Globus pallidus (tissue), 1 donor: ENCODE results near the gene CD82.

ENCODE experiments used
- DNase-seq: peaks from one replicate; pipeline ENCODE4 v3.0.0-alpha.2; 2015; ENCODE audit warnings: low spot score

The CD82 gene

GRCh38 chr11:44600839-44601383 is 35.4 kb downstream of the CD82 start:
- no peak for DNase-seq

GRCh38 chr11:44601471-44602370 is 36.3 kb downstream of the CD82 start:
- DNase-seq = no peak

DNA sequence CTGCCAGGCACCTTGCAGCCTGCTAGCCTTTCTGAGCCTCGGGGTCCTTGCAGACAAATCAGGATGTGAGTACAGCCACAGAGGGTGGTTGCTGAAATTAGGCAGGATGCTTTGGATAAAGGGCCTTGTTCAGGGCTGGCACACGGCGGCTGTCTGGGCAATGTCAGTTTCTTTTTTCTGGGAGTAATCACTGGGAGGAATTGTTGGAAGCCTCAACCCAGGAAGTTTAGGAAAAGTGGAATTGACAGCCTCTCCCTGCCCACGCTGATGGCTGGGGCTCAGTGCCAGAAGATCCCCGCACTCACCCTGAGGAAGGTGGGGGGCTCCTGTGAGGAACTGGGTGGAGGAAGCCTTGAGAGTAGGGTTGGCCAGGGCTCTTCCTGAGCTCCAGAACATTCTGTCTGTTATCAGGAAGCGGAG is 37.4 kb downstream of the CD82 start:
- no peak for DNase-seq

DNA sequence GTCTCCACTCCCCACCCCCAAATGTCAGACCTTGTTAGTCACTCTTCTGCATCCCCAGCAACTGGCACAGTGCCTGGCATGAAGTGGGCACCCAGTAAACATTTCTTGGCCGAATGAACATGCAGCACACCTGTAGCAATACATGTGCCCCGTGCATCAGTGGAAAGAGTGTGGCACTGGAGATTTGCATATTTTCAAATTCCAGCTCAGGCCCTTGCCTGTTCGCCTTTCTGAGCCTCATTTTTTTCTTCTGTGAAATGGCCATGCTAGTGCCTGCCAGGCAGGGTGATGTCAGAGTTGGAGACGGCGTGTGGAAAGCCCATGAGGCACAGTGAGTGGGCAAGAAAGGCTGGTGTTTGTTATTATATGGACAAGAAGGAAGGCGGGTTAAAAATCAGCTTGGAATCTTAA is 38.7 kb downstream of the CD82 start:
- DNase-seq = no peak

- DNase-seq = no peak
Observed at GRCh38 chr11:44605068-44605708, 39.7 kb downstream of the CD82 start.

GRCh38 chr11:44605965-44606364 is 40.5 kb downstream of the CD82 start:
- no peak for DNase-seq

- no peak for DNase-seq
Observed at GRCh38 chr11:44606472-44606871, 41.0 kb downstream of the CD82 start.

GRCh38 chr11:44607319-44607962 is 42.0 kb downstream of the CD82 start:
- DNase-seq = no peak

DNA sequence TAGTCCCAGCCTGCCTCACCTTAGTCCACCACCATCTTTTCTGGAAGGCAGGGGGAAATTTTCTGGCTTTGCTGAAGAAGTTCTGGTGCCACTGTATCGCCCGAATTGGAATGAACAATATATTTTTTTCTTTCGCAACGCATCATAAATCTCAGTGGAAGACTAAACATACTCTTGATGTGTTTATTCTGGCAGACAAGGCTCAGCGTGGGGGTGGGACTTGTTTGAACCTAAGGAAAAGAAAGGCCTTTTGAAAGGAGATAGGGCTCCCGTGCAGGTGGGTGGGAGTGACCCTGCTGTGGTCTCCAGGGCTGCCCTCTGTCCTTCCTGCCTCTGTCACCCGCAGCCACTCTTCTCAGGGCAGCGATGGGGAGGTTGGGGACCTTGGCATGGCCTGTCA is 42.5 kb downstream of the CD82 start:
- DNase-seq = no peak

GRCh38 chr11:44608651-44608990 is 43.2 kb downstream of the CD82 start:
- DNase-seq = no peak

- no peak for DNase-seq
Observed at GRCh38 chr11:44608991-44609782, 43.7 kb downstream of the CD82 start.

GRCh38 chr11:44609783-44610155 is 44.3 kb downstream of the CD82 start:
- DNase-seq = no peak

DNA sequence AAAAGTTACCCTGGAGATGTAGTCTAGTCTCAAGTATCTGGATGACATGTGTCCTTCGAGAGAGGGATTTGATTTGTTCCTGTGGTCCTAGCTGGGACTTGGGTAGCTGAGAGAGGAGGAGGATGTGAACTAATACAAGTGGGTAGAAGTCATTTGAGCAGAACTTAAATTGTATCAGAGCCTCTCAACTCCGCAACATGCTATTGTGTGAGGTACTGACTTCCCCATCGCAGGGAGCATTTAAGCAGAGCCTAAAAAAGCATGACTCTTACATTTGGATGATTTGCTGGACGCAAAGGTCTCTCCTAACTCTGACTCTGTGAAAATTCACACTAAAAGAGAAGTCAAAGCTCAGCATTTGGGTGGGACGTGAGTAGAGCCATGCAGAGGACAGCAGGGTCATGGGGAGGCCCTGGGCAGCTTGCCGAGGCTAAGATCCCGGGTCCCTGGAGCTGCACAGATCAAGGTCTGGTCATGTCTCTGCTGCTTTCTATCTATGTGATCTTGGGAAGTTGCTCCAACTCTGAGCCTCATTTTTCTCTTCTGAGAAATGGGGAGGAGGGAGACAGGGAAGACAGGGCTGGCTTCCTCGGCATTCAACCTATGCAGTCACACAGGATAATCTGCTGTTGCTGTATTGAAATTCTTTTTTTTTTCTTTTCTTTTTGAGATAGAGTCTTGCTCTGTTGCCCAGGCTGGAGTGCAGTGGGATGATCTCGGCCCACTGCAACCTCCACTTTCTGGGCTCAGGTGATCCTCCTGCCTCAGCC is 44.9 kb downstream of the CD82 start:
- DNase-seq = no peak

- DNase-seq = no peak
Observed at GRCh38 chr11:44611088-44611487, 45.6 kb downstream of the CD82 start.

DNA sequence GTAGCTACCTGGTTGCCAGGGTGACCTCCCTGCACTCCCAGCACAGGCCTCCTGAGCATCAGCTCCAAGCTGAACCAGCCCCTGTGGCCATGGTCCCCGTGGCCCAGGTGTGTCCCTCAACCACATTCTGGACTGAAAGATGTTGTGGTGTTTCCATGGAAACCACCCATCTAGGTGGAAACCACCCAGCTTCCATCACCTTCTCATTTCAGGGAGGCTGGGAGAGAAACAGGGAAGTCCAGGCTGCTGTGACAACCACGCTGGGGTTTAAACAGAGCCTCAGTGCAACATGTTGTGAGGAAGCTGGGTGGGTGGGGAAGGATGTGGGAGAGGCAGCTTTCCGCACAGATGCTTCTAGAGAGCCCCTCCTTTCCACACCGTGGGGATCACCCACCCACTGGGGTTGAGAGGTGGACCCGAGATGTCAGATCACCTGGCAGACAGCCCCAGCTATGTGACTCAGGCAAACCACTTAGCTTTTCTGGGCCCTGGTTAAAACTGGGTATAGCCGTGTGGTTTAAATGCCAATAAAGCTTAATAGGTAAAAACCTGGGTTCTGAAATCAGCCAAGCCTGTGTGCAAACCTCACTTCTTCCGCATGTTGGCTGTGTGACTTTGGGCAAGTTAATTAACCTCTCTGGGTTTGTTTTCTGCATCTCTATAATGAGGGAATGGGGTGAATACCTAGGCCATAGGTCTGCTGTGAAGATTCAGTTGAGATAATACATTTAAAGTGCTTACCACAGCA is 46.4 kb downstream of the CD82 start:
- DNase-seq = no peak

GRCh38 chr11:44613153-44613552 is 47.7 kb downstream of the CD82 start:
- DNase-seq = no peak

DNA sequence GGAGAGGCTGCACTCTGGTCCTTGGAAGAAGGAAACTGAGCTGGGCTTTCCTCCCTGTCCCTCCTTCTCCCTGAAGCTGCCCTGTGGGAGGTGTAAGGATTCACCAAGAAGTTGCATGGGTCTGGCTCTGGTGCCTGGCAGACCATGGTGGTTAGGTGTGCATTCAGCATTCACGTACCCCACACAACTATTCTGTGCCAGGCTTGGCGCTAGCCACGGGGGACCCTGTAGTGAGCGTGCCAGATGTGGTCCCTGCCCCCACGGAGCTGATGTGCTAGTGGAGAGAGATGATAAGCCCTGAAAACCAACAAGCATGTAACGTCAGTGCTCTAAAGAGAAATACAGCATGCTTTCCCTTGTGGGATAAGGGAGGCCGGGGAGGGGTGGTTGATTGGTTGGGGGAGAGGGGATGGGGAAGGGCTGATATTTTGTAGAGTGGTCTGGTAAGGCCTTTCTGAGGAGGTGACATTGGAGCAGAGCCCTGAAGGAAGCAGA is 48.9 kb downstream of the CD82 start:
- DNase-seq = no peak

- no peak for DNase-seq
Observed at GRCh38 chr11:44615041-44615755, 49.7 kb downstream of the CD82 start.

GRCh38 chr11:44615913-44616791 is 50.7 kb downstream of the CD82 start:
- no peak for DNase-seq
